IMR-90 (cell line): Measurements from ENCODE around the gene ZMYM2. TPM values are rescaled to one million over a fixed set of nuclear protein-coding genes. Genes with fewer than 3 reads are reported as not detected.

Source experiments
- ATAC-seq: fragments of 200-7000 bp; cut with Tn5 transposase; 2 replicates; pipeline ENCODE4 v1.9.1; 2020; ENCODE audit warnings: low read depth, mild to moderate bottlenecking, moderate library complexity
- BruUV-seq: library from RNA; stranded (reverse); fragments of 400-500 nt; replicated peaks from 2 replicates; lab custom pipeline; 2021; lab: Mats Ljungman, UMichigan
- CTCF ChIA-PET: fragments of 300-600 bp; formaldehyde crosslinking; extraction: SDS; loops from one replicate; lab custom pipeline; 2021; ENCODE audit warnings: antibody characterized with exemption; lab: Yijun Ruan, JAX
- POLR2A ChIA-PET: fragments of 300-600 bp; sonication (Branson Sonifier 250); formaldehyde crosslinking; loops from one replicate; lab custom pipeline; 2022; ENCODE audit warnings: antibody characterized with exemption; ENCODE audit not compliant: unreplicated experiment; lab: Charles Lee
- DNase-seq: peaks from one replicate; pipeline ENCODE4 v3.0.0; 2013
- H2AFZ ChIP-seq: replicated peaks from 2 replicates; pipeline ENCODE3; 2013; ENCODE audit warnings: low read length, mild to moderate bottlenecking; ENCODE audit not compliant: poor library complexity
- H2AK5ac ChIP-seq: 2 replicates; pipeline ENCODE4 v1.6.1; 2013; ENCODE audit warnings: low read depth, low read length, inconsistent platforms
- H2AK9ac ChIP-seq: replicated peaks from 2 replicates; pipeline ENCODE3; 2013; ENCODE audit warnings: mild to moderate bottlenecking, low read depth, low read length, moderate library complexity; ENCODE audit not compliant: poor library complexity
- H2BK120ac ChIP-seq: 2 replicates; pipeline ENCODE4 v1.6.1; 2013; ENCODE audit warnings: low read depth, low read length, inconsistent platforms
- H2BK15ac ChIP-seq: 3 replicates; pipeline ENCODE4 v1.6.1; 2013; ENCODE audit warnings: low read depth, low read length, inconsistent platforms
- H2BK20ac ChIP-seq: 2 replicates; pipeline ENCODE4 v1.6.1; 2013; ENCODE audit warnings: low read depth, mild to moderate bottlenecking, inconsistent platforms, low read length, moderate library complexity
- H2BK5ac ChIP-seq: 2 replicates; pipeline ENCODE4 v1.6.1; 2013; ENCODE audit warnings: mild to moderate bottlenecking, low read depth, low read length, inconsistent platforms; ENCODE audit not compliant: poor library complexity, severe bottlenecking
- H3K14ac ChIP-seq: replicated peaks from 2 replicates; pipeline ENCODE4 v1.6.1; 2013; ENCODE audit warnings: low read depth, low read length, inconsistent platforms
- H3K18ac ChIP-seq: 2 replicates; pipeline ENCODE4 v1.6.1; 2013; ENCODE audit warnings: low read depth, low read length, control low read depth
- H3K23ac ChIP-seq: 2 replicates; pipeline ENCODE4 v1.6.1; 2013; ENCODE audit warnings: low read depth, low read length, inconsistent platforms
- H3K27ac ChIP-seq: 2 replicates; pipeline ENCODE4 v1.5.1; 2013; ENCODE audit warnings: mild to moderate bottlenecking, control low read depth, low read length; ENCODE audit not compliant: insufficient read depth
- H3K27me3 ChIP-seq: 2 replicates; pipeline ENCODE4 v1.6.1; 2013; ENCODE audit warnings: low read length; ENCODE audit not compliant: control insufficient read depth, insufficient read depth
- H3K36me3 ChIP-seq: 2 replicates; pipeline ENCODE4 v1.6.1; 2013; ENCODE audit warnings: low read length, mixed read lengths; ENCODE audit not compliant: control insufficient read depth, insufficient read depth
- H3K4ac ChIP-seq: 2 replicates; pipeline ENCODE4 v1.6.1; 2013; ENCODE audit warnings: low read depth, low read length, inconsistent platforms
- H3K4me1 ChIP-seq: 2 replicates; pipeline ENCODE4 v1.6.1; 2013; ENCODE audit warnings: low read length, mixed read lengths; ENCODE audit not compliant: control insufficient read depth, insufficient read depth
- H3K4me2 ChIP-seq: 2 replicates; pipeline ENCODE4 v1.6.1; 2013; ENCODE audit warnings: low read depth, mild to moderate bottlenecking, control low read depth, low read length, moderate library complexity
- H3K4me3 ChIP-seq: 2 replicates; pipeline ENCODE4 v1.5.1; 2013; ENCODE audit warnings: low read depth, mild to moderate bottlenecking, control low read depth, low read length, moderate library complexity; ENCODE audit not compliant: insufficient read depth
- H3K56ac ChIP-seq: 2 replicates; pipeline ENCODE4 v1.6.1; 2013; ENCODE audit warnings: low read length, inconsistent platforms; ENCODE audit not compliant: insufficient read depth; ENCODE audit errors: extremely low read depth
- H3K79me1 ChIP-seq, 2 experiments: 2 replicates each; pipeline ENCODE4 v1.6.1; 2013; ENCODE audit warnings: low read length in 2 of 2, inconsistent platforms in 1 of 2, low read depth in 1 of 2
- H3K9ac ChIP-seq: 2 replicates; pipeline ENCODE4 v1.6.1; 2013; ENCODE audit warnings: low read depth, low read length, control low read depth
- H3K9me1 ChIP-seq: 2 replicates; pipeline ENCODE4 v1.6.1; 2013; ENCODE audit warnings: low read length, inconsistent platforms; ENCODE audit not compliant: insufficient read depth
- H3K9me3 ChIP-seq: 2 replicates; pipeline ENCODE4 v1.6.1; 2013; ENCODE audit warnings: low read length; ENCODE audit not compliant: control insufficient read depth, insufficient read depth
- H4K20me1 ChIP-seq: 2 replicates; pipeline ENCODE4 v1.6.1; 2013; ENCODE audit warnings: low read length, inconsistent platforms; ENCODE audit not compliant: insufficient read depth
- H4K5ac ChIP-seq: 2 replicates; pipeline ENCODE4 v1.6.1; 2013; ENCODE audit warnings: mild to moderate bottlenecking, low read depth, low read length, control low read depth
- H4K8ac ChIP-seq, 2 experiments: 2 replicates each; pipeline ENCODE4 v1.6.1; 2013; ENCODE audit warnings: low read depth in 2 of 2, low read length in 2 of 2, control low read depth in 1 of 2, inconsistent platforms in 1 of 2
- H4K91ac ChIP-seq: 2 replicates; pipeline ENCODE4 v1.6.1; 2013; ENCODE audit warnings: low read depth, low read length, inconsistent platforms; ENCODE audit not compliant: insufficient read depth
- MAZ ChIP-seq: IDR thresholded peaks from 2 replicates; pipeline ENCODE4 v1.6.1; 2012; ENCODE audit warnings: low read depth, mild to moderate bottlenecking, low read length, improper control_type of control experiment, moderate library complexity, borderline replicate concordance
- POLR2A ChIP-seq: IDR thresholded peaks from 2 replicates; pipeline ENCODE4 v1.6.1; 2012; ENCODE audit warnings: mild to moderate bottlenecking, low read depth, low read length
- SMC3 ChIP-seq: fragments of 150-350 bp; IDR thresholded peaks from 2 replicates; pipeline ENCODE4 v1.6.1; 2016; ENCODE audit warnings: low read depth, mild to moderate bottlenecking, antibody characterized with exemption, low read length, moderate library complexity
- WGBS, 2 experiments: methylation state at CpG; one replicate each; pipeline versions ENCODE4 v1.1.5 to v1.1.7; 2013; ENCODE audit warnings: missing lambda C conversion rate in 2 of 2; ENCODE audit not compliant: insufficient read length in 1 of 2; ENCODE audit errors: extremely low coverage in 2 of 2; 5-methylcytosine and 5-hydroxymethylcytosine counted together
- dilution Hi-C: fragments of 300-500 bp; cut with HindIII; formaldehyde crosslinking; loops from one replicate; pipeline ENCODE4 v1.14.3; 2018; ENCODE audit warnings: low sequenced_read_pairs; ENCODE audit not compliant: unreplicated experiment
- in situ Hi-C: fragments of 300-500 bp; cut with MboI; formaldehyde crosslinking; loops from 3 replicates; pipeline ENCODE4 v1.14.3; 2019; ENCODE audit warnings: low sequenced_read_pairs, inconsistent platforms, mixed read lengths
- intact Hi-C: fragments of 100-400 bp; cut with micrococcal nuclease; formaldehyde crosslinking; loops from 2 replicates; pipeline ENCODE4 v1.10.0; 2022
- polyA plus RNA-seq, 3 experiments: library from polyadenylated mRNA; depleted of rRNA; stranded (reverse); fragments of >200 nt; gene quantifications; 2 replicates each; pipeline ENCODE4 v1.2.3, GENCODE V29; 2012; ENCODE audit warnings: low replicate concordance in 1 of 3
- total RNA-seq: library from RNA; depleted of rRNA; stranded (reverse); fragments of >200 nt; gene quantifications from 2 replicates; pipeline ENCODE4 v1.2.3, GENCODE V29; 2012

ZMYM2 gene
- total and polyA plus RNA-seq, 2 of the 4 experiments (the other 2 are of a cell fraction): 15.7 to 51.1 TPM

GRCh38 chr13:20044086-20044485, 85.6 kb downstream of the ZMYM2 start:
- POLR2A ChIA-PET: no interaction called here
- DNase-seq (no peak), ATAC-seq (no peak)
- CTCF ChIA-PET: no interaction called here
- Histone ChIP-seq H2AK5ac (no peak overlapping the region), H3K27ac (no peak overlapping the region), H4K8ac (no peak overlapping the region), H3K79me1 (peaks cover 3 to 50% of the 10 kb centered on the region in 2 experiments), H3K56ac (no peak overlapping the region), H2BK120ac (no peak overlapping the region), H3K9me1 (peaks cover 7% of the 10 kb centered on the region), H2BK20ac (no peak overlapping the region), H3K9me3 (no peaks in the 10 kb centered on the region), H2AK9ac (no peak overlapping the region), H3K9ac (no peak overlapping the region), H2BK5ac (no peak overlapping the region), H2AFZ (no peak overlapping the region), H4K20me1 (peaks cover 14% of the 10 kb centered on the region; the same call in 1 of the 2 replicates), H3K4me2 (no peak overlapping the region), H3K4me1 (no peaks in the 10 kb centered on the region), H3K36me3 (peaks cover 22% of the 10 kb centered on the region), H3K4ac (no peak overlapping the region), H3K27me3 (no peaks in the 10 kb centered on the region), H3K23ac (no peak overlapping the region), H3K4me3 (no peak overlapping the region), H2BK15ac (no peak overlapping the region), H3K14ac (no peak overlapping the region), H3K18ac (no peak overlapping the region), H4K91ac (no peak overlapping the region), H4K5ac (no peak overlapping the region)
- no TSS peak for BruUV-seq
- TF ChIP-seq SMC3 (no peak), MAZ (no peak), POLR2A (no peak)
- no CpG with 5 or more reads among the region's 1 CpG for WGBS, 2 experiments
- dilution Hi-C loops (no loop called here), intact Hi-C loops (no loop called here), in situ Hi-C loops (no loop called here)
